H1 (cell line): ENCODE results near the gene ZSCAN4. TPM values are rescaled to one million over a fixed set of nuclear protein-coding genes. Genes with fewer than 3 reads are reported as not detected.

Experiments used
- CTCF ChIA-PET: fragments of 300-600 bp; sonication (Branson Sonifier 250); formaldehyde crosslinking; loops from one replicate; lab custom pipeline; 2021; ENCODE audit not compliant: partially characterized antibody; lab: Charles Lee
- POLR2A ChIA-PET: fragments of 300-600 bp; sonication (Branson Sonifier 250); formaldehyde crosslinking; loops from one replicate; lab custom pipeline; 2021; ENCODE audit warnings: inconsistent platforms; ENCODE audit not compliant: partially characterized antibody; lab: Charles Lee
- DNase-seq, 2 experiments: peaks; one replicate each; pipeline versions ENCODE4 v3.0.0 to v3.0.0-alpha.2; 2010 to 2022; ENCODE audit warnings: low spot score in 2 of 2, low read depth in 1 of 2, mixed read lengths in 1 of 2
- FAIRE-seq: peaks from 2 replicates; lab custom pipeline; 2011; peaks lifted over from hg19 to GRCh38; lab: Jason Lieb, UNC
- H2AFZ ChIP-seq: 2 replicates; pipeline ENCODE4 v1.8.1; 2012; ENCODE audit warnings: low read length, inconsistent platforms
- H2AK5ac ChIP-seq: 2 replicates; pipeline ENCODE4 v1.6.1; 2013; ENCODE audit warnings: low read depth, low read length
- H2BK120ac ChIP-seq: replicated peaks from 2 replicates; pipeline ENCODE3; 2013; ENCODE audit warnings: low read depth, low read length, inconsistent platforms
- H2BK12ac ChIP-seq: 2 replicates; pipeline ENCODE4 v1.6.1; 2013; ENCODE audit warnings: low read depth, low read length
- H2BK15ac ChIP-seq: 2 replicates; pipeline ENCODE4 v1.6.1; 2013; ENCODE audit warnings: low read length
- H2BK20ac ChIP-seq: 2 replicates; pipeline ENCODE4 v1.6.1; 2013; ENCODE audit warnings: low read length
- H2BK5ac ChIP-seq: 2 replicates; pipeline ENCODE4 v1.6.1; 2013; ENCODE audit warnings: low read depth, low read length
- H3K14ac ChIP-seq: 2 replicates; pipeline ENCODE4 v1.6.1; 2013; ENCODE audit warnings: inconsistent platforms; ENCODE audit not compliant: insufficient read length
- H3K18ac ChIP-seq: 2 replicates; pipeline ENCODE4 v1.6.1; 2013; ENCODE audit warnings: low read length; ENCODE audit errors: extremely low read depth
- H3K23ac ChIP-seq: 2 replicates; pipeline ENCODE4 v1.6.1; 2013; ENCODE audit warnings: inconsistent platforms; ENCODE audit not compliant: insufficient read length
- H3K23me2 ChIP-seq: 2 replicates; pipeline ENCODE4 v1.6.1; 2013; ENCODE audit warnings: low read depth, low read length
- H3K27ac ChIP-seq: 2 replicates; pipeline ENCODE4 v1.6.1; 2011; ENCODE audit warnings: low read depth, low read length, inconsistent platforms
- H3K27me3 ChIP-seq, 4 experiments: replicated peaks in 1 of 4; 1 replicate in 1 of 4; 2 replicates in 3 of 4; pipeline versions ENCODE4 v1.6.1 to v1.8.1; 2011 to 2013; ENCODE audit warnings: low read length in 3 of 4, mild to moderate bottlenecking in 3 of 4, inconsistent platforms in 2 of 4, mixed read lengths in 2 of 4, moderate library complexity in 1 of 4; ENCODE audit not compliant: control insufficient read depth in 3 of 4, insufficient read depth in 3 of 4; ENCODE audit errors: extremely low read depth in 1 of 4
- H3K36me3 ChIP-seq, 4 experiments: 2 replicates each; pipeline versions ENCODE4 v1.6.1 to v1.8.1; 2011 to 2013; ENCODE audit warnings: mild to moderate bottlenecking in 4 of 4, low read length in 3 of 4, moderate library complexity in 2 of 4, control low read depth in 1 of 4, inconsistent platforms in 1 of 4; ENCODE audit not compliant: insufficient read depth in 4 of 4, control insufficient read depth in 2 of 4
- H3K4ac ChIP-seq: replicated peaks from 2 replicates; pipeline ENCODE3; 2013; ENCODE audit warnings: low read length, low read depth, mixed read lengths, inconsistent platforms; ENCODE audit not compliant: insufficient read length
- H3K4me1 ChIP-seq, 4 experiments: replicated peaks in 1 of 4; 1 replicate in 1 of 4; 2 replicates in 3 of 4; pipeline versions ENCODE4 v1.6.1 to v1.8.1; 2011 to 2013; ENCODE audit warnings: low read length in 3 of 4, inconsistent platforms in 2 of 4, mixed read lengths in 1 of 4; ENCODE audit not compliant: insufficient read depth in 4 of 4, control insufficient read depth in 3 of 4
- H3K4me2 ChIP-seq, 2 experiments: 2 replicates each; pipeline versions ENCODE4 v1.6.1 to v1.8.1; 2011 to 2013; ENCODE audit warnings: low read depth in 2 of 2, low read length in 2 of 2, control low read depth in 1 of 2, inconsistent platforms in 1 of 2, mild to moderate bottlenecking in 1 of 2; ENCODE audit not compliant: insufficient read depth in 1 of 2
- H3K4me3 ChIP-seq, 4 experiments: fragments of 200-600, 300-600 bp in 1 of 4; sonication (generic), shearing (Covaris generic), sonication (Bioruptor Twin) in 1 of 4; 2 replicates each; pipeline versions ENCODE4 v1.5.1 to v1.8.1; 2011 to 2016; ENCODE audit warnings: low read length in 4 of 4, low read depth in 3 of 4, control low read depth in 2 of 4, inconsistent platforms in 2 of 4, mild to moderate bottlenecking in 2 of 4, mixed read lengths in 1 of 4, moderate library complexity in 1 of 4; ENCODE audit not compliant: insufficient read depth in 2 of 4; ENCODE audit errors: extremely low read depth in 1 of 4
- H3K56ac ChIP-seq: replicated peaks from 2 replicates; pipeline ENCODE3; 2013; ENCODE audit warnings: low read depth, mild to moderate bottlenecking, mixed read lengths, low read length, inconsistent platforms; ENCODE audit not compliant: insufficient read length
- H3K79me1 ChIP-seq: 2 replicates; pipeline ENCODE4 v1.6.1; 2013; ENCODE audit warnings: low read depth, low read length, control low read depth
- H3K79me2 ChIP-seq, 2 experiments: 2 replicates each; pipeline versions ENCODE4 v1.6.1 to v1.8.1; 2012 to 2013; ENCODE audit warnings: low read length in 2 of 2, mild to moderate bottlenecking in 2 of 2, inconsistent platforms in 1 of 2; ENCODE audit not compliant: insufficient read depth in 2 of 2, control insufficient read depth in 1 of 2
- H3K9ac ChIP-seq, 4 experiments: replicated peaks in 1 of 4; 1 replicate in 1 of 4; 2 replicates in 3 of 4; pipeline versions ENCODE4 v1.6.1 to v1.8.1; 2011 to 2013; ENCODE audit warnings: low read depth in 3 of 4, low read length in 3 of 4, control low read depth in 2 of 4, mild to moderate bottlenecking in 2 of 4, moderate library complexity in 2 of 4, inconsistent platforms in 1 of 4; ENCODE audit errors: extremely low read depth in 1 of 4
- H3K9me3 ChIP-seq, 2 experiments: 2 replicates each; pipeline versions ENCODE4 v1.6.1 to v1.8.1; 2012 to 2013; ENCODE audit warnings: mild to moderate bottlenecking in 2 of 2, moderate library complexity in 2 of 2, control low read depth in 1 of 2, inconsistent platforms in 1 of 2, low read depth in 1 of 2, low read length in 1 of 2, mixed read lengths in 1 of 2; ENCODE audit not compliant: insufficient read depth in 2 of 2
- H4K20me1 ChIP-seq, 2 experiments: replicated peaks in 1 of 2; 2 replicates each; pipeline versions ENCODE3 to v1.8.1; 2011 to 2013; ENCODE audit warnings: inconsistent platforms in 2 of 2, low read length in 2 of 2, mild to moderate bottlenecking in 1 of 2; ENCODE audit not compliant: insufficient read depth in 2 of 2, control insufficient read depth in 1 of 2
- H4K5ac ChIP-seq: 2 replicates; pipeline ENCODE4 v1.6.1; 2013; ENCODE audit warnings: low read length, low read depth, mixed read lengths, inconsistent platforms; ENCODE audit not compliant: insufficient read length
- H4K8ac ChIP-seq: 2 replicates; pipeline ENCODE4 v1.8.0; 2013; ENCODE audit warnings: mild to moderate bottlenecking, moderate library complexity, low read length, inconsistent platforms; ENCODE audit not compliant: insufficient read depth; ENCODE audit errors: extremely low read depth
- H4K91ac ChIP-seq: replicated peaks from 2 replicates; pipeline ENCODE3; 2013; ENCODE audit warnings: low read length, mixed read lengths, inconsistent platforms; ENCODE audit not compliant: insufficient read length
- KDM1A ChIP-seq: fragments of 200-600, 300-600 bp; sonication (generic); IDR thresholded peaks from 2 replicates; pipeline ENCODE4 v1.7.1; 2016; ENCODE audit warnings: mild to moderate bottlenecking, low read length, borderline replicate concordance
- KDM4A ChIP-seq: IDR thresholded peaks from one replicate; pipeline ENCODE4 v1.7.1; 2012; ENCODE audit warnings: low read depth, mild to moderate bottlenecking, moderate library complexity, low read length, inconsistent platforms; ENCODE audit not compliant: severe bottlenecking
- SIX5 ChIP-seq: IDR thresholded peaks from 2 replicates; pipeline ENCODE4 v1.6.1; 2011; ENCODE audit warnings: mild to moderate bottlenecking, low read depth, low read length
- SRF ChIP-seq: IDR thresholded peaks from 2 replicates; pipeline ENCODE4 v1.6.1; 2011; ENCODE audit warnings: mild to moderate bottlenecking, low read depth, low read length, moderate library complexity
- YY1 ChIP-seq: IDR thresholded peaks from 2 replicates; pipeline ENCODE4 v1.6.1; 2011; ENCODE audit warnings: low read depth, mild to moderate bottlenecking, low read length
- WGBS, 2 experiments: shearing (Covaris generic) in 1 of 2; methylation state at CpG; one replicate each; pipeline versions ENCODE4 v1.1.6 to v1.1.7; 2013 to 2015; ENCODE audit warnings: low lambda C conversion rate in 2 of 2, mixed read lengths in 2 of 2, inconsistent platforms in 1 of 2, low coverage in 1 of 2, missing lambda C conversion rate in 1 of 2; ENCODE audit not compliant: insufficient replicate concordance in 2 of 2, insufficient coverage in 1 of 2, insufficient read length in 1 of 2; ENCODE audit errors: extremely low coverage in 1 of 2, missing lambda C conversion rate in 1 of 2; 5-methylcytosine and 5-hydroxymethylcytosine counted together
- polyA plus RNA-seq, 7 experiments: library from polyadenylated mRNA; depleted of rRNA in 3 of 7; stranded (reverse) in 5 of 7; unstranded in 2 of 7; fragments of >200 nt in 5 of 7; fragments of 200-250 nt in 2 of 7; gene quantifications; 1 replicate in 5 of 7; 2 replicates in 1 of 7; 4 replicates in 1 of 7; pipeline versions ENCODE4 v1.2.1 to v1.2.3, GENCODE V29; 2011 to 2013; ENCODE audit warnings: missing spikeins in 2 of 7, mixed read lengths in 2 of 7
- total RNA-seq: library from RNA; stranded (reverse); fragmentation: NEBNext Ultra II Directional; extraction: Animal tissue kit (Norgen Biotek cat#: 25700); gene quantifications from 2 replicates; pipeline ENCODE4 v1.2.1, GENCODE V29; 2021
- TF ChIP-seq, protein P1 (sequence below): IDR thresholded peaks from 2 replicates; pipeline ENCODE4 v1.6.1; 2012; ENCODE audit warnings: low read length, inconsistent platforms

The ZSCAN4 gene
- total and polyA plus RNA-seq, 2 of the 8 experiments (the other 6 are each of a cell fraction or from before 2014, with no cell fraction given) = not detected

DNA sequence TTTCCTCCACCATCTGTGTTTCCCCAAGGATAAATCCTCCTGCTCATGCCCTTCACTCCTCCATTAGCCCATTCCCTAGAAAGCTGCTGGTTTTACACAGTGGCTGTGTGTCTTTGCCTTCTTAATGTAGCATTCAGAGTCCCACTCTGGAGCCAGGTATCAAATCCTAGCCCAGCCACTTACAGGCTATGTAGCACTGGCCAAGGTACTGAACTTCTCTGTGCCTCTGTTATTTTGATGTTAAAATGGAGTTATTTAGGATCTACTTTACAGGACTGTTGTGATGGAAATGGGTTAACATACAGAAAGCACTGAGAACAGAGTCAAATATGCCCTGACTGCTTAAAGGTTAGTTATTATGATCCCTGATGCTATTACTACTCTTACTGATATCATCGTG lies 1.5 kb upstream of the ZSCAN4 start:
- Histone ChIP-seq H2BK12ac (no peak overlapping the region), H3K4me3 (no peak overlapping the region), H3K79me1 (no peaks in the 10 kb centered on the region), H2BK20ac (no peak overlapping the region), H3K79me2 (no peaks in the 10 kb centered on the region), H4K20me1 (peaks cover 0 to 1% of the 10 kb centered on the region in 2 experiments), H2AFZ (no peak overlapping the region), H3K9ac (no peak overlapping the region), H3K4me1 (peaks cover 2 to 5% (median 4%) of the 10 kb centered on the region in 4 experiments), H3K14ac (no peak overlapping the region), H3K4me2 (no peak overlapping the region), H3K4ac (no peak overlapping the region), H2AK5ac (no peak overlapping the region), H4K5ac (no peak overlapping the region), H4K91ac (no peak overlapping the region), H3K27me3 (peaks cover 0 to 4% (median 0%) of the 10 kb centered on the region in 4 experiments; a peak in 2 of 7 replicates), H3K23ac (no peak overlapping the region), H4K8ac (no peak overlapping the region), H3K27ac (no peak overlapping the region), H2BK5ac (no peak overlapping the region), H3K23me2 (peaks cover 4% of the 10 kb centered on the region), H3K18ac (no peak overlapping the region), H3K56ac (no peak overlapping the region), H2BK15ac (no peak overlapping the region), H3K36me3 (no peaks in the 10 kb centered on the region), H2BK120ac (no peak overlapping the region), H3K9me3 (no peaks in the 10 kb centered on the region)
- 89% methylated on average over 1 of the region's 1 CpG; no CpG with 5 or more reads in 1 of the 2 experiments for WGBS, 2 experiments
- TF ChIP-seq KDM4A (no peak), SIX5 (no peak), SRF (no peak), KDM1A (no peak), YY1 (no peak)
- TF ChIP-seq, protein P1, sequence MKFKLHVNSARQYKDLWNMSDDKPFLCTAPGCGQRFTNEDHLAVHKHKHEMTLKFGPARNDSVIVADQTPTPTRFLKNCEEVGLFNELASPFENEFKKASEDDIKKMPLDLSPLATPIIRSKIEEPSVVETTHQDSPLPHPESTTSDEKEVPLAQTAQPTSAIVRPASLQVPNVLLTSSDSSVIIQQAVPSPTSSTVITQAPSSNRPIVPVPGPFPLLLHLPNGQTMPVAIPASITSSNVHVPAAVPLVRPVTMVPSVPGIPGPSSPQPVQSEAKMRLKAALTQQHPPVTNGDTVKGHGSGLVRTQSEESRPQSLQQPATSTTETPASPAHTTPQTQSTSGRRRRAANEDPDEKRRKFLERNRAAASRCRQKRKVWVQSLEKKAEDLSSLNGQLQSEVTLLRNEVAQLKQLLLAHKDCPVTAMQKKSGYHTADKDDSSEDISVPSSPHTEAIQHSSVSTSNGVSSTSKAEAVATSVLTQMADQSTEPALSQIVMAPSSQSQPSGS = no peak
- ChIA-PET CTCF (interaction anchor here (1.2 kb wide), 1 partner anchor 10 kb away, joined by 3 read pairs; no protein-coding TSS in a partner anchor), POLR2A (interaction anchor here (1.0 kb wide), 1 partner anchor 18 kb away, joined by 4 read pairs; no protein-coding TSS in a partner anchor)
- DNase-seq = no peak
- no peak for FAIRE-seq
